B cell (primary cell): ENCODE measurements around the gene RGS14. TPM values are rescaled to one million over a fixed set of nuclear protein-coding genes. Genes with fewer than 3 reads are reported as not detected.

Experiments
- ATAC-seq: fragments of 200-7000 bp; cut with Tn5 transposase; one replicate; pipeline ENCODE4 v1.10.0; 2021; ENCODE audit warnings: low read depth, mild to moderate bottlenecking, moderate number of reproducible peaks, moderate library complexity
- CTCF ChIA-PET: fragments of 350-600 bp; sonication (Branson Sonifier 250); formaldehyde crosslinking; loops from one replicate; lab custom pipeline; 2021; ENCODE audit warnings: antibody characterized with exemption, inconsistent platforms; lab: Charles Lee
- POLR2A ChIA-PET: fragments of 350-600 bp; sonication (Branson Sonifier 250); formaldehyde crosslinking; loops from one replicate; lab custom pipeline; 2021; ENCODE audit warnings: antibody characterized with exemption; lab: Charles Lee
- DNase-seq: peaks from one replicate; pipeline ENCODE4 v3.0.0; 2013
- H2AFZ ChIP-seq: 2 replicates; pipeline ENCODE4 v1.6.1; 2012; ENCODE audit warnings: mild to moderate bottlenecking, low read depth, low read length; ENCODE audit not compliant: insufficient read depth, poor library complexity, severe bottlenecking
- H3K27ac ChIP-seq, 2 donors: 1 replicate in 1 of 2; 2 replicates in 1 of 2; pipeline ENCODE4 v1.5.1; 2012 to 2013; ENCODE audit warnings: low read length in 2 of 2, mild to moderate bottlenecking in 2 of 2, moderate library complexity in 1 of 2
- H3K27me3 ChIP-seq, 4 experiments: fragments of 200-600 bp in 1 of 4; sonication (generic) in 1 of 4; replicated peaks in 1 of 4; 1 replicate in 2 of 4; 2 replicates in 2 of 4; pipeline versions ENCODE4 v1.6.1 to v1.7.0; 2013 to 2016; ENCODE audit warnings: low read length in 3 of 4, mild to moderate bottlenecking in 2 of 4, mixed read lengths in 1 of 4, moderate library complexity in 1 of 4; ENCODE audit not compliant: insufficient read depth in 4 of 4, control insufficient read depth in 3 of 4; ENCODE audit errors: control extremely low read depth in 1 of 4
- H3K36me3 ChIP-seq, 2 experiments: replicated peaks in 1 of 2; 1 replicate in 1 of 2; 2 replicates in 1 of 2; pipeline versions ENCODE4 v1.6.1 to v1.7.1; 2013; ENCODE audit warnings: low read length in 1 of 2; ENCODE audit not compliant: insufficient read depth in 2 of 2, control insufficient read depth in 1 of 2; ENCODE audit errors: control extremely low read depth in 1 of 2, extremely low read depth in 1 of 2
- H3K4me1 ChIP-seq, 2 donors: fragments of 200-600 bp in 1 of 2; sonication (generic) in 1 of 2; 1 replicate in 1 of 2; 2 replicates in 1 of 2; pipeline versions ENCODE4 v1.5.1 to v1.6.1; 2013 to 2017; ENCODE audit warnings: low read length in 2 of 2; ENCODE audit not compliant: control insufficient read depth in 2 of 2, insufficient read depth in 2 of 2
- H3K4me2 ChIP-seq: replicated peaks from 2 replicates; pipeline ENCODE3; 2012; ENCODE audit warnings: mild to moderate bottlenecking, low read depth, low read length; ENCODE audit not compliant: poor library complexity, severe bottlenecking
- H3K4me3 ChIP-seq, 5 experiments: fragments of 200-600 bp in 1 of 5; sonication (generic) in 1 of 5; 1 replicate in 3 of 5; 2 replicates in 2 of 5; pipeline versions ENCODE4 v1.5.1 to v1.7.0; 2011 to 2016; ENCODE audit warnings: low read length in 4 of 5, mild to moderate bottlenecking in 4 of 5, low read depth in 2 of 5, control low read depth in 1 of 5, moderate library complexity in 1 of 5; ENCODE audit not compliant: insufficient read depth in 1 of 5; ENCODE audit errors: control extremely low read depth in 1 of 5, extremely low read depth in 1 of 5
- H3K79me2 ChIP-seq: fragments of 200-600 bp; sonication (generic); one replicate; pipeline ENCODE4 v1.6.0; 2016; ENCODE audit warnings: low read length; ENCODE audit not compliant: control insufficient read depth, insufficient read depth
- H3K9ac ChIP-seq: fragments of 200-600 bp; sonication (generic); 2 replicates; pipeline ENCODE4 v1.6.1; 2017; ENCODE audit warnings: mild to moderate bottlenecking, low read length, moderate library complexity
- H3K9me3 ChIP-seq, 3 donors: one replicate each; pipeline versions ENCODE4 v1.6.1 to v1.7.1; 2013; ENCODE audit warnings: low read length in 2 of 3; ENCODE audit not compliant: control insufficient read depth in 2 of 3, insufficient read depth in 1 of 3; ENCODE audit errors: control extremely low read depth in 1 of 3
- H4K20me1 ChIP-seq: 2 replicates; pipeline ENCODE4 v1.6.0; 2012; ENCODE audit warnings: mild to moderate bottlenecking, low read length; ENCODE audit not compliant: insufficient read depth, control insufficient read depth, poor library complexity, severe bottlenecking
- H3K27ac Mint-ChIP-seq: one replicate; pipeline ENCODE4 v1.8.0; 2021; ENCODE audit warnings: mixed read lengths
- H3K27me3 Mint-ChIP-seq: one replicate; pipeline ENCODE4 v1.8.0; 2021; ENCODE audit warnings: mixed read lengths
- H3K4me1 Mint-ChIP-seq: one replicate; pipeline ENCODE4 v1.8.0; 2021; ENCODE audit warnings: mixed read lengths
- H3K4me3 Mint-ChIP-seq: one replicate; pipeline ENCODE4 v1.8.0; 2021; ENCODE audit warnings: mixed read lengths
- H3K9me3 Mint-ChIP-seq: one replicate; pipeline ENCODE4 v1.8.0; 2022; ENCODE audit warnings: mixed read lengths; ENCODE audit not compliant: insufficient read depth
- CTCF ChIP-seq: fragments of 200-600 bp; IDR thresholded peaks from one replicate; pipeline ENCODE4 v1.8.0; 2022; ENCODE audit warnings: antibody characterized with exemption, mild to moderate bottlenecking
- EZH2 ChIP-seq: IDR thresholded peaks from 2 replicates; pipeline ENCODE4 v1.6.1; 2012; ENCODE audit warnings: borderline replicate concordance, low read depth, mild to moderate bottlenecking, moderate library complexity, low read length; ENCODE audit not compliant: insufficient read depth, poor library complexity, severe bottlenecking
- WGBS: methylation state at CpG from one replicate; pipeline ENCODE4 v1.1.5; 2013; ENCODE audit warnings: missing lambda C conversion rate; ENCODE audit not compliant: insufficient coverage; 5-methylcytosine and 5-hydroxymethylcytosine counted together
- intact Hi-C: fragments of 100-400 bp; cut with micrococcal nuclease; formaldehyde crosslinking; loops from one replicate; pipeline ENCODE4 v1.10.0; 2022
- polyA plus RNA-seq: library from polyadenylated mRNA; depleted of rRNA; stranded (reverse); fragments of >200 nt; gene quantifications from 2 replicates; pipeline ENCODE4 v1.2.3, GENCODE V29; 2012
- total RNA-seq, 2 donors: library from RNA; stranded (reverse); fragments of 120-200 nt in 1 of 2; gene quantifications; 1 replicate in 1 of 2; 2 replicates in 1 of 2; pipeline versions ENCODE4 v1.2.3 to v1.2.4, GENCODE V29; 2013 to 2022

Gene RGS14
- total and polyA plus RNA-seq, 2 donors (not counting 1 experiment from before 2014, with no cell fraction given) = 85.8 to 184 TPM

GRCh38 chr5:177336603-177337494 is 20.9 kb upstream of the RGS14 start:
- no peak overlapping the region for H3K4me3 Mint-ChIP-seq
- intact Hi-C loops = no loop called here
- DNase-seq = no peak
- no peaks in the 10 kb centered on the region for H3K27me3 Mint-ChIP-seq
- Histone ChIP-seq H3K27ac (no peak overlapping the region), H4K20me1 (peaks cover 46% of the 10 kb centered on the region), H3K9ac (no peak overlapping the region), H3K79me2 (peaks cover 46% of the 10 kb centered on the region), H3K27me3 (no peaks in the 10 kb centered on the region), H3K36me3 (peaks cover 0 to 86% of the 10 kb centered on the region in 2 experiments), H3K4me2 (no peak overlapping the region), H3K4me1 (peaks cover 4 to 12% of the 10 kb centered on the region in 2 donors), H3K4me3 (no peak overlapping the region), H2AFZ (no peak overlapping the region), H3K9me3 (no peaks in the 10 kb centered on the region)
- TF ChIP-seq EZH2 (no peak), CTCF (no peak)
- ATAC-seq = no peak
- H3K9me3 Mint-ChIP-seq = no peaks in the 10 kb centered on the region
- WGBS = 96% methylated on average over 32 of the region's 36 CpGs
- POLR2A ChIA-PET = no interaction called here
- no peak overlapping the region for H3K27ac Mint-ChIP-seq
- H3K4me1 Mint-ChIP-seq = peaks cover 13% of the 10 kb centered on the region
- CTCF ChIA-PET = interaction anchor here (1.1 to 1.6 kb wide), 3 partner anchors 34 to 225 kb away, joined by 3 to 5 read pairs (median 3); no protein-coding TSS in a partner anchor
